PFSK-1 (cell line): Measurements from ENCODE around the gene NRARP. TPM values are rescaled to one million over a fixed set of nuclear protein-coding genes. Genes with fewer than 3 reads are reported as not detected.
A peak's percentile ranks its signal among the peaks of the same experiment; 100 is the strongest.

ENCODE experiments used
- FOXP2 ChIP-seq: optimal IDR thresholded peaks from 2 replicates; pipeline ENCODE3; 2011; ENCODE audit warnings: borderline replicate concordance, control low read depth, inconsistent platforms; ENCODE audit not compliant: insufficient read depth; ENCODE audit errors: extremely low read length, extremely low read depth
- POLR2AphosphoS5 ChIP-seq: IDR thresholded peaks from 2 replicates; pipeline ENCODE4 v1.6.1; 2012; ENCODE audit warnings: low read depth, mild to moderate bottlenecking, control low read depth, low read length, moderate library complexity
- SIN3A ChIP-seq: IDR thresholded peaks from 2 replicates; pipeline ENCODE4 v1.6.1; 2012; ENCODE audit warnings: mild to moderate bottlenecking, low read length, moderate library complexity, borderline replicate concordance; ENCODE audit not compliant: insufficient read depth
- TAF1 ChIP-seq: IDR thresholded peaks from 2 replicates; pipeline ENCODE4 v1.6.1; 2012; ENCODE audit warnings: low read length, control low read depth, borderline replicate concordance; ENCODE audit not compliant: insufficient read depth
- polyA plus RNA-seq: library from polyadenylated mRNA; unstranded; fragments of >200 nt; gene quantifications from one replicate; pipeline ENCODE4 v1.2.1, GENCODE V29; 2012; ENCODE audit warnings: low read depth, missing spikeins; ENCODE audit not compliant: insufficient read length
- TF ChIP-seq, protein P1 (sequence below), 2 experiments: IDR thresholded peaks; 2 replicates each; pipeline versions ENCODE4 v1.6.1 to v1.8.0; 2011 to 2012; ENCODE audit warnings: low read depth in 2 of 2, low read length in 2 of 2, control low read depth in 1 of 2, inconsistent platforms in 1 of 2, mild to moderate bottlenecking in 1 of 2, moderate library complexity in 1 of 2; ENCODE audit not compliant: insufficient read depth in 1 of 2

Gene NRARP
- polyA plus RNA-seq, result 94.4 TPM

GRCh38 chr9:137302118-137302448 is at the start of gene NRARP:
Gene NRARP (minus strand): TSS chr9:137302271. CDS start chr9:137301928, 343 bp downstream.
- TF ChIP-seq SIN3A, result 0 out of 2 replicates have a peak, but pooled peaks have one; percentile 37
- TF ChIP-seq TAF1, result peak; percentile 81
- TF ChIP-seq POLR2AphosphoS5, result peak; percentile 95
- TF ChIP-seq, protein P1, sequence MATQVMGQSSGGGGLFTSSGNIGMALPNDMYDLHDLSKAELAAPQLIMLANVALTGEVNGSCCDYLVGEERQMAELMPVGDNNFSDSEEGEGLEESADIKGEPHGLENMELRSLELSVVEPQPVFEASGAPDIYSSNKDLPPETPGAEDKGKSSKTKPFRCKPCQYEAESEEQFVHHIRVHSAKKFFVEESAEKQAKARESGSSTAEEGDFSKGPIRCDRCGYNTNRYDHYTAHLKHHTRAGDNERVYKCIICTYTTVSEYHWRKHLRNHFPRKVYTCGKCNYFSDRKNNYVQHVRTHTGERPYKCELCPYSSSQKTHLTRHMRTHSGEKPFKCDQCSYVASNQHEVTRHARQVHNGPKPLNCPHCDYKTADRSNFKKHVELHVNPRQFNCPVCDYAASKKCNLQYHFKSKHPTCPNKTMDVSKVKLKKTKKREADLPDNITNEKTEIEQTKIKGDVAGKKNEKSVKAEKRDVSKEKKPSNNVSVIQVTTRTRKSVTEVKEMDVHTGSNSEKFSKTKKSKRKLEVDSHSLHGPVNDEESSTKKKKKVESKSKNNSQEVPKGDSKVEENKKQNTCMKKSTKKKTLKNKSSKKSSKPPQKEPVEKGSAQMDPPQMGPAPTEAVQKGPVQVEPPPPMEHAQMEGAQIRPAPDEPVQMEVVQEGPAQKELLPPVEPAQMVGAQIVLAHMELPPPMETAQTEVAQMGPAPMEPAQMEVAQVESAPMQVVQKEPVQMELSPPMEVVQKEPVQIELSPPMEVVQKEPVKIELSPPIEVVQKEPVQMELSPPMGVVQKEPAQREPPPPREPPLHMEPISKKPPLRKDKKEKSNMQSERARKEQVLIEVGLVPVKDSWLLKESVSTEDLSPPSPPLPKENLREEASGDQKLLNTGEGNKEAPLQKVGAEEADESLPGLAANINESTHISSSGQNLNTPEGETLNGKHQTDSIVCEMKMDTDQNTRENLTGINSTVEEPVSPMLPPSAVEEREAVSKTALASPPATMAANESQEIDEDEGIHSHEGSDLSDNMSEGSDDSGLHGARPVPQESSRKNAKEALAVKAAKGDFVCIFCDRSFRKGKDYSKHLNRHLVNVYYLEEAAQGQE (IDR thresholded peaks at IDR 0.05; ENCODE audit: insufficient read depth in 1 of 2, low read depth in 2 of 2, low read length in 2 of 2), result no peak
- TF ChIP-seq FOXP2, result no peak

GRCh38 chr9:137350696-137351584 is 48.9 kb upstream of the NRARP start:
- TF ChIP-seq SIN3A (no peak), POLR2AphosphoS5 (no peak), TAF1 (no peak), FOXP2 (no peak)
- TF ChIP-seq, protein P1 (IDR thresholded peaks at IDR 0.05; ENCODE audit: insufficient read depth in 1 of 2, low read depth in 2 of 2, low read length in 2 of 2), result no peak

DNA sequence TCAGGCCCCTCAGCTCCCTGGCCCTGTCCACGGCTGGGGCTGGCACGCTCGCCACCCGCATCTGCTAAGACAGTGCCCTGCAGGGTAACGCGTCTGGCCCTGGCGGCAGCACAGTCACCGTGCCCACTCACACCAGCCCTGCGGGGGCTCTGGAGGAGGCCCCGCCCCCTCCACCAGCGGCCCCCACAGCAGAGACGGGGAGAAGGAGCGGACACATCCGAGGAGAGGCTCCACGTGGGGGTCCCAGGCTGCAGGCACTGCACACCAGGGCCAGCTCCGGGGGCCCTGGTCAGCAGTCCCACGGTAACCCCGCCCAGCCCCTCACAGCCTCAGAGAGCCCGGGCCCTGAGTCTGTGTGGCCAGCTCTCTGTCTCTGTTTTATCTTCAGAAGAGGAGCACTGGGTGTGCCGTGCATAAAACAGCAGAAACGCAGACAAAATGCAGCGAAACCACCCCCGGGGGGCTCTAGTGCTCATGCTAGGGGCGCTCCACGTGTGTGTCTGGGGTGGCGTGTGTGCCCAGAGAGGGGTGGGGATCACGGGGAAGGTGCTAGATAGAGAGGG is 47.5 kb upstream of the NRARP start:
- no peak for TF ChIP-seq TAF1

GRCh38 chr9:137348769-137349470 is 46.8 kb upstream of the NRARP start:
- TF ChIP-seq TAF1, result no peak
- no peak for TF ChIP-seq FOXP2
- TF ChIP-seq, protein P1 (IDR thresholded peaks at IDR 0.05; ENCODE audit: insufficient read depth in 1 of 2, low read depth in 2 of 2, low read length in 2 of 2), result no peak

DNA sequence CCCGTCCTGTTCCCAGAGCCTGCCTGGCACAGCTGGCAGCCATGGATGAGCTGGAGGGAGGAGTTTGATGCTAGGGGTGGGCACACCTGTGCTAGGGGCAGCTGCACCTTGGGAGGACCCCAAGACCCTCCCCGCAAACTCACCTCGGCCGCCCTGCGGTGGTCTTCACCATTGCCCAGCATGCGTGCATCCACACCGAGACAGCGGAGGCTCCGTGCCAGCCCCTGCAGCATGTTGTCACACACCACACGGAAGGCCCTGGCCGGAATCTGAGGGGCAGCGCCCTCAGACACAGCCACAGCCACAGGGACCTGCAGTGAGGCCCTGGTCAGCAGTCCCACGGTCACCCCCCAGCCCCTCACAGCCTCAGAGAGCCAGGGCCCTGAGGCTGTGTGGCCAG is 45.9 kb upstream of the NRARP start:
- TF ChIP-seq TAF1 (no peak), SIN3A (no peak), POLR2AphosphoS5 (no peak), FOXP2 (no peak)
- TF ChIP-seq, protein P1 (IDR thresholded peaks at IDR 0.05; ENCODE audit: insufficient read depth in 1 of 2, low read depth in 2 of 2, low read length in 2 of 2), result no peak
